ENCODE data around the gene CAV2.

CAV2 gene

GRCh38 chr7:116524609-116525297 is 25.2 kb downstream of the CAV2 start, which contains the start of gene CAV1:
TSS of gene CAV1 (plus strand) at chr7:116525036. CDS start at chr7:116525063, 27 bp downstream.
- DNase-seq (ENCODE audit: low read depth) = peak; percentile 84

- no peak for DNase-seq (ENCODE audit: low read depth)
These were observed 25.9 kb downstream of the CAV2 start for GRCh38 chr7:116525298-116525912.

GRCh38 chr7:116525913-116526861 is 26.6 kb downstream of the CAV2 start:
- no peak for DNase-seq (ENCODE audit: low read depth)

GRCh38 chr7:116526897-116527296 is 27.4 kb downstream of the CAV2 start:
- DNase-seq (ENCODE audit: low read depth) = no peak

GRCh38 chr7:116527521-116527920 is 28.0 kb downstream of the CAV2 start:
- DNase-seq (ENCODE audit: low read depth) = no peak

GRCh38 chr7:116528008-116528789 is 28.7 kb downstream of the CAV2 start:
- peak; percentile 83 for DNase-seq (ENCODE audit: low read depth)

- DNase-seq (ENCODE audit: low read depth) = no peak
These were observed 29.7 kb downstream of the CAV2 start for GRCh38 chr7:116529250-116529649.

- no peak for DNase-seq (ENCODE audit: low read depth)
These were observed 30.7 kb downstream of the CAV2 start for GRCh38 chr7:116530107-116530820.

- DNase-seq (ENCODE audit: low read depth) = no peak
These were observed 32.7 kb downstream of the CAV2 start for GRCh38 chr7:116532102-116532688.

GRCh38 chr7:116534790-116535189 is 35.3 kb downstream of the CAV2 start:
- no peak for DNase-seq (ENCODE audit: low read depth)

- no peak for DNase-seq (ENCODE audit: low read depth)
These were observed 35.9 kb downstream of the CAV2 start for GRCh38 chr7:116535416-116535815.

GRCh38 chr7:116538138-116538537 is 38.6 kb downstream of the CAV2 start:
- DNase-seq (ENCODE audit: low read depth) = no peak

GRCh38 chr7:116539879-116540278 is 40.3 kb downstream of the CAV2 start:
- no peak for DNase-seq (ENCODE audit: low read depth)

GRCh38 chr7:116540743-116541142 is 41.2 kb downstream of the CAV2 start:
- no peak for DNase-seq (ENCODE audit: low read depth)

- DNase-seq (ENCODE audit: low read depth) = no peak
These were observed 42.4 kb downstream of the CAV2 start for GRCh38 chr7:116541951-116542350.

- DNase-seq (ENCODE audit: low read depth) = no peak
These were observed 43.1 kb downstream of the CAV2 start for GRCh38 chr7:116542618-116543017.

- no peak for DNase-seq (ENCODE audit: low read depth)
These were observed 44.1 kb downstream of the CAV2 start for GRCh38 chr7:116543664-116544063.

- DNase-seq (ENCODE audit: low read depth) = no peak
These were observed 44.9 kb downstream of the CAV2 start for GRCh38 chr7:116544487-116544886.

GRCh38 chr7:116545411-116545993 is 46.0 kb downstream of the CAV2 start:
- no peak for DNase-seq (ENCODE audit: low read depth)

GRCh38 chr7:116546054-116546453 is 46.5 kb downstream of the CAV2 start:
- DNase-seq (ENCODE audit: low read depth) = no peak
